Vagina (tissue), 2 donors: ENCODE measurements around the gene FRMD3.

Experiments used
- POLR2A ChIP-seq, 2 donors: fragments of 450-650 bp; IDR thresholded peaks; one replicate each; pipeline ENCODE4 v1.6.1; 2017; ENCODE audit warnings: antibody characterized with exemption in 2 of 2, mild to moderate bottlenecking in 2 of 2, moderate library complexity in 2 of 2
- TF ChIP-seq, protein P1 (sequence below), 3 experiments: fragments of 450-650 bp in 2 of 3; fragments of 200-600 bp in 1 of 3; sonication (generic) in 1 of 3; IDR thresholded peaks; one replicate each; pipeline ENCODE4 v1.5.1; 2017 to 2019; ENCODE audit warnings: antibody characterized with exemption in 3 of 3, mild to moderate bottlenecking in 2 of 3, moderate library complexity in 2 of 3

DNA sequence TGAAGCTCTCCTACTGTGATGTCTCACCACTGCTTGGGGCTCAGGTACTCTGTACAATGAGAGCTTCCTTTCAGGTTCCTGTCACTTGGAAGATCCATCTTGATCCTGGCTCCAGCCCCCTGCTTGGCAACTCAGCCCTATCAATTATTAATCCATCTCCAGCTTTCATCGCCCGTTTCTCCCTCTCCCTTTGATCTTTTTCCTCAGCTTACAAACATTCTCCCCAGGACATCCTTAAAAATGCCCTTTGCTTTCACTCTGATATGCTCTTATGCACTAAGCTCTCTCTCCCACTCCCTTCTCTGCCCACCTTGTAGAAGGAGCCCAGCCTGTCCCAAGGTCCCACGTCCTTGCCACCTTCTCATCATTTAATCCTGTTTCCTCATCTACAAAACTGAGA lies 109.0 kb downstream of the FRMD3 start:
- TF ChIP-seq POLR2A (IDR thresholded peaks at IDR 0.05) = no peak
- TF ChIP-seq, protein P1, sequence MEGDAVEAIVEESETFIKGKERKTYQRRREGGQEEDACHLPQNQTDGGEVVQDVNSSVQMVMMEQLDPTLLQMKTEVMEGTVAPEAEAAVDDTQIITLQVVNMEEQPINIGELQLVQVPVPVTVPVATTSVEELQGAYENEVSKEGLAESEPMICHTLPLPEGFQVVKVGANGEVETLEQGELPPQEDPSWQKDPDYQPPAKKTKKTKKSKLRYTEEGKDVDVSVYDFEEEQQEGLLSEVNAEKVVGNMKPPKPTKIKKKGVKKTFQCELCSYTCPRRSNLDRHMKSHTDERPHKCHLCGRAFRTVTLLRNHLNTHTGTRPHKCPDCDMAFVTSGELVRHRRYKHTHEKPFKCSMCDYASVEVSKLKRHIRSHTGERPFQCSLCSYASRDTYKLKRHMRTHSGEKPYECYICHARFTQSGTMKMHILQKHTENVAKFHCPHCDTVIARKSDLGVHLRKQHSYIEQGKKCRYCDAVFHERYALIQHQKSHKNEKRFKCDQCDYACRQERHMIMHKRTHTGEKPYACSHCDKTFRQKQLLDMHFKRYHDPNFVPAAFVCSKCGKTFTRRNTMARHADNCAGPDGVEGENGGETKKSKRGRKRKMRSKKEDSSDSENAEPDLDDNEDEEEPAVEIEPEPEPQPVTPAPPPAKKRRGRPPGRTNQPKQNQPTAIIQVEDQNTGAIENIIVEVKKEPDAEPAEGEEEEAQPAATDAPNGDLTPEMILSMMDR (IDR thresholded peaks at IDR 0.05) = no peak
